IPS-11a (cell line): ENCODE data around the gene PLTP.
"Not testable (repeated sequence)": the region's sequence is repeated elsewhere in the genome, so short reads cannot be mapped to it uniquely, and the experiment has no call there.

Experiments used
- H3K4me3 ChIP-seq: one replicate; pipeline ENCODE4 v1.5.1; 2013; ENCODE audit warnings: low read depth, low read length, control low read depth

PLTP gene

DNA sequence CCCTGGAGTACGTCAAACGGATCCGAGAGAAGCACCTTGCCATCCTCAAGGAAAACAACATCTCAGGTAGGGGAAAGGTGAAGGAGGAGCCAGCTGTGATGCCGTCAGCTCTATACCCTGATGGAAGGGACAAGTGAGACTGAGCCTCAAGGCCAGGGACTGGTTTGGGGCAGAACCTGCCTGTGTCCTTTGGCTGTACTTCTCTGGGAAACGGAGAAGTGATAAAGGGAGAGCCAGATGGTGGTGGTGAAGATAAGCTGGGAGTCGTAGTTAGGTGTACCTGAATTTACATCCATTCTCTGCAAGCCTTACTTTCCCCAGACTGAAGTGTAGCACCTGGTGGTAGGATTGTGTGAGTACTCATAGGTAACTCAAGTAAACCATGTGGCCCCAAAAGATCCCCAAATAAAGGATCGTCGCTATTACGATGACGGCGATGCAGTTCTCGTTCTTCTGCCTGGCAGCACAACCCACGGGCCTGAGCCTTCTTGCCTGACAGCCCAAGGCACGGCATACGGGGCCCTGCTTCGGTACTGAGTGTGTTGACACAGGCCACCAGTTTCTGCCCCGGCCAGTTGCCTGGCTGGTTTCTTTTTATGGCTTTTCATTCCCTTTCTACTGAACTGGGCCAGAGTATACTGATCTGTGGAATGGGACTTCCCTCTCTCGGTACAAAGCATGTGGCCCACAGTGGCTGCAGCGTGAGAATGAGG lies 33.2 kb upstream of the PLTP start:
- H3K4me3 ChIP-seq: no peak overlapping the region

GRCh38 chr20:45944151-45944964 lies 32.4 kb upstream of the PLTP start:
- H3K4me3 ChIP-seq: no peak overlapping the region

- H3K4me3 ChIP-seq: no peak overlapping the region
Observed at GRCh38 chr20:45943613-45944012, 31.7 kb upstream of the PLTP start.

DNA sequence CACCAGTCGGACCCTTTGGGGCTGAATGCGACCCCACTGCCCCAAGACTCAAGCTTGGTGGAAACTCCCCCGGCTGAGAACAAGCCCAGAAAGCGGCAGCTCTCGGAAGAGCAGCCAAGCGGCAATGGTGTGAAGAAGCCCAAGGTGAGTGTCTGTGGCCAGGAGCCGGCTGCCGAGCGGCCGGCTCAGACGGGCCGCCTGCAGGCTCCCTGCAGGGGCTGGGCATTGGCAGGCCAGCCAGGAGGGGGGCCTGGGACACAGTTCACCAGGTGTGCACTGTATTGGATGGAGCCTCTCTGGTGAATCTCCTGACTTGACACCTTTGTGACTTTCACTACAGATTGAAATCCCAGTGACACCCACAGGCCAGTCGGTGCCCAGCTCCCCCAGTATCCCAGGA lies 28.5 kb upstream of the PLTP start:
- no peak overlapping the region for H3K4me3 ChIP-seq

DNA sequence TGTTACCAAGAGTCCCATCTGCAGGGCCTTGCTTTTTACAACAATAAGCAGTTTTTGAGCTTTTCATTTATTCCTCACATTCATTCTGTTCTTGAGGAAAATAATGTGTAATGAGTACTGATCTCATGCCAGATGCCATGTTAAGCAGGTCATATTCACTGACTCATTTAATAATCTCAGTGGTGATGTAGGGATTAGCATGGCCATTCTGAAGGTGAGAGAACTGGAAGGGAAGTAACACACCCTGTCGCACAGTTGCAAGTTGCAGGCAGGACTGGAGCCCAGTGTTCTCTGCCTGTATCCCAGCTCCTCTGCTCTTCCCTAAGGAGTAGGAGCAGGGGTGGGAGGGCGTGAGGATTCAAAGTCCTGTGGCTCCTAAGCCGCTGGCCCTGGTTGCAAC lies 28.1 kb upstream of the PLTP start:
- no peak overlapping the region for H3K4me3 ChIP-seq

GRCh38 chr20:45938727-45939438 lies 26.9 kb upstream of the PLTP start:
- no peak overlapping the region for H3K4me3 ChIP-seq

DNA sequence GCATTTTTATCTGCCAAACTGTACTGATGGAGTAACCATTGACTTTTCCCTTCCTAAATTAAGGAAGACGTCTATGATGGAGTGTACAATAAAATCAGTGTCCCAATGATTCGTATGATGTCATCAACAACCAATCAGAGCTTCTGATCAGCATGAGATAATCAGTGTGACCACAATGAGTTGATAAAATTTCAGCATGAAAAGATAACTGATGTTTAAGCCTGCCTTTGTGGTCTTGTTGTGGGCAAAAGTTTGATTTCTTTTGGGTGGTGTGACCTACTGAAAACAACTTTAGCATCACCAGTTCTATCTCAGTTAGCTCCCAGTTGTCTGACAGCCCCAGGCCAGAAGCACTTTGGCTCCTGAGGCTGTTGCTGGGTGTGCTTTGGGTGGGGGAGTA lies 25.8 kb upstream of the PLTP start:
- no peak overlapping the region for H3K4me3 ChIP-seq

DNA sequence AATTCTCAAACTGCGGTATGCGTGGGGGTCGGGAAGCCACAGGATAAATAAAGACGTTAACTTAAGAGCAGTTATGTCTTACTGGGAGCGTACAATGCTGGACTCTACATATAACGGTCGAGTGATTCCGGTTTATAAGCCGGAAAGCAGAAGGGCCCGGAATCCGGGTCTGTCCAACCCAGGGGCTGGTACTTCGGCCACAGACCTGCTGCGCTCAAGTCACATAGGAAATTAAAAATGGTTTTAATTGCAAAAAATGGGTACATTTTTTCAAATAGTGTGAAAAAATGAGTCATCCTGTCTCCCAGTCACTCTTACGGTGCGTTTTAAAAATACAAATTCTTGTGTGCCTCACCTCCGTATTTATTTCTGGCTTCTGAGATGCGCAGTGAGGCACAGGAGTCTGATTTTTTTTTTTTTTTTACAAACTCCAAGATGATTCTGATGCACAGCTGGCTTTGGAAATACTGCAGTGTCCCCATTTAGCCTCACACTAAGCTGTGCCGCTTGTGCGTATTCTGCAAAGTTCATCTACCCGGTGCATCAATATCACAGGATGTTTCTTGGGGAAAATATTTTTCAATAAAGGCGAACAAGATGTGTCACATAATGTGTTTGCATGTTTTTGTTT lies 23.6 kb upstream of the PLTP start:
- peak overlapping the region; percentile 97 for H3K4me3 ChIP-seq

DNA sequence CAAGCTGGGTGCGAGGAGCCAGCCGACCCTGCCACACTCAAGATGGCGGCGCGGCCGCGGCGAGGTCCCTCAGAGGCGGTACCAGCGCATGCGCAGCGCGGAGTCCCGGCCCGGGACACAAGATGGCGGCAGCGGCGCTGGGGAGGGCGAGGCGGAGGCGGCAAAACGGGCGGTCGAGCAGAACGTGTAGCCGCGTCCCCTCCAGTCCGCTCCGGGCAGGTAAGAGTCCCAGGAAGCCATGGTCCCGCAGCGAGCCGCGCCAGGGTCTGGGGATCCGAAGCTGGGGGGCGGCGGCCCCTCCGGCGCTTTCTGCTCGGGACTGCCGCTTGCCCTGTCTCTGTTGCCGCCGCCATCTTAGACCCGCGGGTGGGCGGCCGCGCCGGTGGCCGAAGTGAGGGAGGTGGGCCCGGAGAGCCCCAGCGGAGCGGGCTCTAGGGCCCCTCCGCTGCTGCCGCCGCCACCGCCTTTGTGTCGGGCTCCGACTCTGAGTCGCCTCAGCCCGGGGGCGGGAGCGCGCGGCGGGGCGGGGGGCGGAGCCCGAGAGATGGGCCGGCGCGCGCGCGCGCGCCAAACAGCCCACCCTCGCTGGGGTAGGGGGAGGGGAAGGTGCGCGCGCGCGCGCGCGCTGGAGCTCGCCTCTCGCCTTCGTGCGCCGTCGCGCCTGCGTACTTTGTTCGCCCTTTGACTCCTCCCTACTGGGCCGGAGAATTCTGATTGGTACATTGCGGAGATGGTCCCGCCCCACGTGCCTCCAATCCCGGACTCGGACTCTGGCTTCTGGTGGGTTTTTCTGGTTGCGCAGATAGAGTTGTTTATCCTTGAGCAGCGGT lies 22.8 kb upstream of the PLTP start, which contains the start of gene PCIF1:
Gene PCIF1 (plus strand): TSS at position 98 of the 830 bp plus-strand sequence. CDS start 4,317 bp downstream, outside the sequence.
- peak within 1 kb of the TSS; percentile 97 for H3K4me3 ChIP-seq

GRCh38 chr20:45934046-45934585 lies 22.2 kb upstream of the PLTP start:
- H3K4me3 ChIP-seq: peak overlapping the region; percentile 97

GRCh38 chr20:45933266-45934045 lies 21.5 kb upstream of the PLTP start:
- peak overlapping the region; percentile 97 for H3K4me3 ChIP-seq

- H3K4me3 ChIP-seq: not testable (repeated sequence)
Observed at GRCh38 chr20:45931680-45932079, 19.7 kb upstream of the PLTP start.

- H3K4me3 ChIP-seq: no peak overlapping the region
Observed at GRCh38 chr20:45927071-45927878, 15.3 kb upstream of the PLTP start.

GRCh38 chr20:45926731-45927070 lies 14.7 kb upstream of the PLTP start:
- H3K4me3 ChIP-seq: no peak overlapping the region

GRCh38 chr20:45925821-45926506 lies 14.0 kb upstream of the PLTP start:
- no peak overlapping the region for H3K4me3 ChIP-seq

GRCh38 chr20:45924391-45925261 lies 12.7 kb upstream of the PLTP start:
- no peak overlapping the region for H3K4me3 ChIP-seq
